Testis (tissue), 3 donors: ENCODE results near the gene MRPL21. TPM values are rescaled to one million over a fixed set of nuclear protein-coding genes. Genes with fewer than 3 reads are reported as not detected.
"Not testable (repeated sequence)": the region's sequence is repeated elsewhere in the genome, so short reads cannot be mapped to it uniquely, and the experiment has no call there.

Experiments
- DNase-seq: peaks from one replicate; pipeline ENCODE4 v3.0.0-alpha.2; 2019
- H3K27ac ChIP-seq, 2 donors: fragments of 200-600 bp; sonication (generic); one replicate each; pipeline ENCODE4 v1.5.1; 2019
- H3K27me3 ChIP-seq: fragments of 200-600 bp; sonication (generic); one replicate; pipeline ENCODE4 v1.5.1; 2019
- H3K36me3 ChIP-seq: fragments of 200-600 bp; sonication (generic); one replicate; pipeline ENCODE4 v1.5.1; 2017; ENCODE audit warnings: low read depth; ENCODE audit errors: missing control alignments
- H3K4me1 ChIP-seq: fragments of 200-600 bp; sonication (generic); one replicate; pipeline ENCODE4 v1.5.1; 2019
- H3K4me3 ChIP-seq, 2 donors: fragments of 200-600 bp; sonication (generic); one replicate each; pipeline ENCODE4 v1.5.1; 2017 to 2019
- H3K9me3 ChIP-seq: fragments of 200-600 bp; sonication (generic); one replicate; pipeline ENCODE4 v1.5.1; 2017
- CTCF ChIP-seq, 3 experiments: fragments of 450-650 bp in 2 of 3; fragments of 200-600 bp in 1 of 3; sonication (generic) in 1 of 3; IDR thresholded peaks; one replicate each; pipeline ENCODE4 v1.5.1; 2016 to 2019; ENCODE audit warnings: antibody characterized with exemption in 3 of 3, mild to moderate bottlenecking in 2 of 3, moderate library complexity in 1 of 3
- POLR2A ChIP-seq: fragments of 450-650 bp; IDR thresholded peaks from one replicate; pipeline ENCODE4 v1.6.1; 2017; ENCODE audit warnings: antibody characterized with exemption, mild to moderate bottlenecking, moderate library complexity
- WGBS, 2 donors: methylation state at CpG; one replicate each; pipeline ENCODE4 v1.1.5; 2018; 5-methylcytosine and 5-hydroxymethylcytosine counted together
- intact Hi-C: fragments of 100-400 bp; cut with DNase I; formaldehyde crosslinking; loops from one replicate; pipeline ENCODE4 v1.15.1; 2023; ENCODE audit warnings: low total_unique reads
- polyA plus RNA-seq: library from polyadenylated mRNA; stranded (reverse); fragments of 350-450 nt; fragmentation: Illumina TruSeq; extraction: RNeasy Lipid Tissue Mini Kit (QIAGEN cat#74804); gene quantifications from one replicate; pipeline ENCODE4 v1.2.3, GENCODE V29; 2014; ENCODE audit warnings: low read depth, low replicate concordance; ENCODE audit not compliant: insufficient read depth
- total RNA-seq, 2 donors: library from RNA; depleted of rRNA; stranded (reverse); fragments of >200 nt; gene quantifications; one replicate each; pipeline ENCODE4 v1.2.3, GENCODE V29; 2016

MRPL21 gene
- total and polyA plus RNA-seq, 3 donors from 2014 or later: 43.2 to 96.2 (median 45.0) TPM

DNA sequence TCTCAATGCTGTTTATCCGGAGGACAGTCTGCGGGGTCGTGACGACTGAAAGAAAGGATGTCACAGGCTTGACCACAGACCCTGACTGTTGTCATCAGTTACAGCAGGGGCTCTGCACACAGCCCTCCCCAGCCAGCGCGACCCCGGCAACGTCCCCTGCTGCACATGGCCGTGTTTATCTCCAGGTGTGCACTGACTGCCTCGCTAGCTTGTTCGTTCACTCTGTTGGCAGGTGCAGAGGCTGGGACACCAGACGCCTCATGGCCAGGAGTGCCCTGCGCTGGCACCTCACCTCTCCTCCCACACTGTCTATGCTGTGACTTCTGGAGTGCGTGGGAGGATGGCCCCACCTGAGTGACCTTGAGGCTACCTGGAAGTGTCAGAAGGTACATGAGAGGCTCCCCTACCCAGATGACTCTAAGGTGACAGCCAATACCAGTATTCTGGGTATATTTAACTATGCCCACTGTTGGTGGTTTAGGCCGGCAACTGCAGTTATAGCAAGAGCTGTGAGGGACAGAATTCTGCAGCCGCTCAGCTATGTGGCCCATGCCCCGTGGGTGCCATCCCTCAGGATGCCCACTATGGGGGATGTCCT is 12.2 kb downstream of the MRPL21 start:
- no peak for DNase-seq
- H3K4me1 ChIP-seq: peaks cover 13% of the 10 kb centered on the region
- no peaks in the 10 kb centered on the region for H3K9me3 ChIP-seq
- H3K4me3 ChIP-seq: no peak overlapping the region
- H3K27me3 ChIP-seq: no peaks in the 10 kb centered on the region
- H3K27ac ChIP-seq: peak overlapping the region; percentile 45 to 65
- WGBS, 2 donors: 66 to 73% methylated on average over 6 to 17 of the region's 17 CpGs
- no peak for TF ChIP-seq CTCF (IDR thresholded peaks at IDR 0.05)
- no peak for TF ChIP-seq POLR2A
- no peaks in the 10 kb centered on the region for H3K36me3 ChIP-seq
- intact Hi-C loops: no loop called here

DNA sequence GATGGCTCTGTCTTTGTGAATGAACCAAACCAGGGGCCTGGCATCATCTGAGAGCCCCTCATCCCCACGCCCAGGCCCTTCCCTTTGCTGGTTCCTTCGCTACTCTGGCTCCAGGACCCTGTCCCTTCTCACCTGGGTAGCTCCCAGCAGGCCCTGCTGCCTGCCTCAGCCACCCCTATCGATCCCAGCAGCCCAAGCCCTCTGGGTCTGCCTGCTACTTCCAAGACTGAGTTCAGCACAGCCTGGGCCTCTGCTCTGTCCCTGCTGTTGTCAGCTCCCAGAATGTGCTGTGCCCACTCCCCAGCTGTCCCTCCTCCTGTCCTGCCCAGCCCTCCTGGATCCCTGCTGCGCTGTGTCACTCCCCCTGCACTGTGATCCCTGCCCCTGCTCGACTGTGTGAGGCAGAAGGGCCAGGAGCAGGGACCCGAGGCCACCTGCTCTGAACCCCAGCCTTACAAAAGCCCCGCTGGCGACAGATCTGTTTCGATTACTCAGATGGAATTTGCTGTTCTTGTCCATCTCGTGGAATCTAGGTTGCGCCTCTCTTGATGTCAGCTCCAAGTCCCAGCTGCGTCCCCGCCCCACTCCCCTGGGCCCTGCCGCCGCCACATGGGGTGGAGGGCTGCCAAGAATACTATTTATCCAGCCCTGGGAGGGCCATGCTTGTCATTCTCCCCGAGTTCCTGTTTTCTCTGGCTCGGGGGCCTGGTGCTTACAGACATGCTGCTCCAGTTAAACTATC is 13.0 kb downstream of the MRPL21 start:
- peak; percentile 61 for DNase-seq
- H3K9me3 ChIP-seq: no peaks in the 10 kb centered on the region
- TF ChIP-seq POLR2A (no peak), CTCF (IDR thresholded peaks at IDR 0.05) (no peak)
- H3K27ac ChIP-seq: peak overlapping the region; percentile 45 to 65
- no peak overlapping the region for H3K4me3 ChIP-seq
- peaks cover 13% of the 10 kb centered on the region for H3K4me1 ChIP-seq
- H3K27me3 ChIP-seq: no peaks in the 10 kb centered on the region
- no peaks in the 10 kb centered on the region for H3K36me3 ChIP-seq
- WGBS, 2 donors: 57 to 65% methylated on average over 16 to 17 of the region's 17 CpGs
- intact Hi-C loops: no loop called here

GRCh38 chr11:68889948-68890446 is 13.6 kb downstream of the MRPL21 start:
- H3K27me3 ChIP-seq: no peaks in the 10 kb centered on the region
- H3K27ac ChIP-seq: peak overlapping the region in 1 of 2 donors; percentile 65
- H3K4me1 ChIP-seq: peaks cover 13% of the 10 kb centered on the region
- 59 to 76% methylated on average over 9 to 18 of the region's 18 CpGs for WGBS, 2 donors
- DNase-seq: peak; percentile 43
- H3K36me3 ChIP-seq: no peaks in the 10 kb centered on the region
- H3K9me3 ChIP-seq: no peaks in the 10 kb centered on the region
- H3K4me3 ChIP-seq: no peak overlapping the region
- intact Hi-C loops: no loop called here
- TF ChIP-seq CTCF (IDR thresholded peaks at IDR 0.05) (peak; percentile 6 to 39 (median 35)), POLR2A (no peak)

GRCh38 chr11:68884827-68885226 is 18.8 kb downstream of the MRPL21 start:
- DNase-seq, H3K27ac ChIP-seq, H3K4me1 ChIP-seq, H3K4me3 ChIP-seq, H3K9me3 ChIP-seq, H3K27me3 ChIP-seq, intact Hi-C loops, H3K36me3 ChIP-seq: not testable (repeated sequence)
- 90 to 93% methylated on average over 15 of the region's 15 CpGs for WGBS, 2 donors

DNA sequence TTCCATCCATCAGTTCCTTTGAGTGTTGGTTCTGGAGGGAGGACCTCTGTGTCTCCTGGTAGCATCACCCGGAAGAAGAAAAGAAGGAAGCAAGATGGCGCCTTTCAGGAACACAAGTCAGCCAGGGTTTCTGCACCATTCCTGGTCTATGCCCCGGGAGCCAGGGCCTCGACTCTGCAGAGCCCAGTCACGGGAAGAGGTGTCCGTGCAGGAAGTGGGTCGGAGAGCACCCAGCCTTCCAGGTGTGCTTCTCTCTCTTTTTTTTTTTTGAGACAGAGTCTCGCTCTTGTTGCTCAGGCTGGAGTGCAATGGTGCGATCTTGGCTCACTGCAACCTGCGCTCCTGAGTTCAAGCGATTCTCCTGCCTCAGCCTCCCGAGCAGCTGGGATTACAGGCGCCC is 21.2 kb downstream of the MRPL21 start:
- Histone ChIP-seq H3K4me1 (peaks cover 5% of the 10 kb centered on the region), H3K36me3 (no peaks in the 10 kb centered on the region), H3K27ac (no peak overlapping the region), H3K9me3 (no peaks in the 10 kb centered on the region), H3K4me3 (no peak overlapping the region), H3K27me3 (no peaks in the 10 kb centered on the region)
- TF ChIP-seq CTCF (IDR thresholded peaks at IDR 0.05) (no peak), POLR2A (no peak)
- intact Hi-C loops: no loop called here
- 87% methylated on average over 13 of the region's 13 CpGs for WGBS, 2 donors
- no peak for DNase-seq
